Common myeloid progenitor, CD34-positive (primary cell): Measurements from ENCODE around the gene SLX9.

Source experiments
- CTCF ChIA-PET: fragments of 350-600 bp; sonication (Branson Sonifier 250); formaldehyde crosslinking; loops from one replicate; lab custom pipeline; 2021; ENCODE audit warnings: antibody characterized with exemption; lab: Charles Lee
- POLR2A ChIA-PET: fragments of 350-600 bp; sonication (Branson Sonifier 250); formaldehyde crosslinking; loops from one replicate; lab custom pipeline; 2021; ENCODE audit warnings: antibody characterized with exemption; lab: Charles Lee
- DNase-seq, 3 donors: peaks; one replicate each; pipeline versions ENCODE4 v3.0.0 to v3.0.0-alpha.2; 2013
- H3K27ac ChIP-seq, 2 experiments: 1 replicate in 1 of 2; 2 replicates in 1 of 2; pipeline ENCODE4 v1.7.0; 2013; ENCODE audit warnings: inconsistent platforms in 2 of 2, low read length in 2 of 2, mild to moderate bottlenecking in 2 of 2, low read depth in 1 of 2, moderate library complexity in 1 of 2; ENCODE audit not compliant: severe bottlenecking in 2 of 2, insufficient read depth in 1 of 2, poor library complexity in 1 of 2
- H3K27me3 ChIP-seq, 5 experiments: replicated peaks in 2 of 5; 1 replicate in 3 of 5; 2 replicates in 2 of 5; pipeline versions ENCODE4 v1.6.1 to v1.7.0; 2013; ENCODE audit warnings: low read length in 4 of 5, mild to moderate bottlenecking in 2 of 5, moderate library complexity in 2 of 5, inconsistent platforms in 1 of 5; ENCODE audit not compliant: insufficient read depth in 5 of 5, control insufficient read depth in 4 of 5
- H3K36me3 ChIP-seq, 4 experiments: 1 replicate in 2 of 4; 2 replicates in 2 of 4; pipeline versions ENCODE4 v1.6.1 to v1.7.0; 2013; ENCODE audit warnings: low read length in 3 of 4, control low read depth in 1 of 4, mild to moderate bottlenecking in 1 of 4; ENCODE audit not compliant: control insufficient read depth in 4 of 4, insufficient read depth in 4 of 4
- H3K4me1 ChIP-seq, 4 experiments: 1 replicate in 3 of 4; 2 replicates in 1 of 4; pipeline versions ENCODE4 v1.6.1 to v1.7.1; 2013; ENCODE audit warnings: low read length in 3 of 4, mild to moderate bottlenecking in 3 of 4, control low read depth in 1 of 4, inconsistent platforms in 1 of 4, moderate library complexity in 1 of 4; ENCODE audit not compliant: control insufficient read depth in 4 of 4, insufficient read depth in 4 of 4; ENCODE audit errors: control extremely low read depth in 1 of 4
- H3K4me3 ChIP-seq, 7 experiments: 1 replicate in 4 of 7; 2 replicates in 3 of 7; pipeline versions ENCODE4 v1.5.1 to v1.7.0; 2013; ENCODE audit warnings: mild to moderate bottlenecking in 7 of 7, low read length in 6 of 7, moderate library complexity in 6 of 7, inconsistent platforms in 2 of 7, low read depth in 2 of 7, control low read depth in 1 of 7; ENCODE audit not compliant: insufficient read depth in 4 of 7, control insufficient read depth in 1 of 7; ENCODE audit errors: extremely low read depth in 1 of 7
- H3K9me3 ChIP-seq, 5 experiments: 1 replicate in 4 of 5; 2 replicates in 1 of 5; pipeline versions ENCODE4 v1.6.1 to v1.7.1; 2013; ENCODE audit warnings: low read length in 4 of 5, mild to moderate bottlenecking in 2 of 5, inconsistent platforms in 1 of 5, low read depth in 1 of 5, moderate library complexity in 1 of 5; ENCODE audit not compliant: control insufficient read depth in 4 of 5, insufficient read depth in 2 of 5; ENCODE audit errors: control extremely low read depth in 1 of 5
- WGBS: methylation state at CpG from one replicate; pipeline ENCODE4 v1.1.5; 2013; ENCODE audit not compliant: insufficient coverage; 5-methylcytosine and 5-hydroxymethylcytosine counted together

The SLX9 gene

GRCh38 chr21:44992608-44993031 lies 52.8 kb downstream of the SLX9 start:
- Histone ChIP-seq H3K36me3 (no peaks in the 10 kb centered on the region), H3K4me1 (peaks cover 0 to 7% (median 0%) of the 10 kb centered on the region in 4 experiments), H3K27me3 (no peaks in the 10 kb centered on the region), H3K27ac (no peak overlapping the region), H3K9me3 (no peaks in the 10 kb centered on the region), H3K4me3 (no peak overlapping the region)
- ChIA-PET POLR2A (no interaction called here), CTCF (no interaction called here)
- WGBS: 91% methylated on average over 12 of the region's 13 CpGs
- no peak for DNase-seq

GRCh38 chr21:44993321-44994046 lies 53.7 kb downstream of the SLX9 start:
- H3K4me3 ChIP-seq: no peak overlapping the region
- no peak overlapping the region for H3K27ac ChIP-seq
- H3K9me3 ChIP-seq: no peaks in the 10 kb centered on the region
- no peaks in the 10 kb centered on the region for H3K36me3 ChIP-seq
- POLR2A ChIA-PET: interaction anchor here (0.6 kb wide), 1 partner anchor 610 kb away, joined by 3 read pairs; no protein-coding TSS in a partner anchor
- 96% methylated on average over 9 of the region's 20 CpGs for WGBS
- CTCF ChIA-PET: no interaction called here
- DNase-seq: no peak
- H3K4me1 ChIP-seq: peaks cover 0 to 7% (median 0%) of the 10 kb centered on the region in 4 experiments
- H3K27me3 ChIP-seq: no peaks in the 10 kb centered on the region

GRCh38 chr21:44994047-44994694 lies 54.3 kb downstream of the SLX9 start:
- DNase-seq: no peak
- Histone ChIP-seq H3K9me3 (no peaks in the 10 kb centered on the region), H3K27ac (no peak overlapping the region), H3K4me3 (no peak overlapping the region), H3K27me3 (peaks cover 0 to under 1% (median 0%) of the 10 kb centered on the region in 5 experiments), H3K4me1 (peaks cover 0 to 6% (median 0%) of the 10 kb centered on the region in 4 experiments), H3K36me3 (no peaks in the 10 kb centered on the region)
- 95% methylated on average over 18 of the region's 24 CpGs for WGBS
- CTCF ChIA-PET: interaction anchor here (1.9 kb wide), 1 partner anchor 146 kb away, joined by 5 read pairs; no protein-coding TSS in a partner anchor
- POLR2A ChIA-PET: no interaction called here

GRCh38 chr21:44994695-44995342 lies 55.0 kb downstream of the SLX9 start:
- WGBS: 96% methylated on average over 8 of the region's 15 CpGs
- no peak for DNase-seq
- Histone ChIP-seq H3K4me1 (peaks cover 0 to 4% (median 0%) of the 10 kb centered on the region in 4 experiments), H3K27ac (no peak overlapping the region), H3K27me3 (peaks cover 0 to 4% (median 0%) of the 10 kb centered on the region in 5 experiments), H3K36me3 (no peaks in the 10 kb centered on the region), H3K4me3 (no peak overlapping the region), H3K9me3 (no peaks in the 10 kb centered on the region)
- ChIA-PET POLR2A (no interaction called here), CTCF (interaction anchor here (1.9 kb wide), 1 partner anchor 146 kb away, joined by 5 read pairs; no protein-coding TSS in a partner anchor)

GRCh38 chr21:44995343-44995941 lies 55.6 kb downstream of the SLX9 start:
- POLR2A ChIA-PET: no interaction called here
- Histone ChIP-seq H3K9me3 (no peaks in the 10 kb centered on the region), H3K4me1 (peaks cover 0 to 4% (median 0%) of the 10 kb centered on the region in 4 experiments), H3K4me3 (no peak overlapping the region), H3K27me3 (peaks cover 0 to 4% (median 0%) of the 10 kb centered on the region in 5 experiments), H3K27ac (no peak overlapping the region), H3K36me3 (no peaks in the 10 kb centered on the region)
- DNase-seq: no peak
- 94% methylated on average over 17 of the region's 23 CpGs for WGBS
- CTCF ChIA-PET: interaction anchor here (1.9 kb wide), 1 partner anchor 145 kb away, joined by 5 read pairs; no protein-coding TSS in a partner anchor

GRCh38 chr21:44996096-44996495 lies 56.3 kb downstream of the SLX9 start:
- no peak overlapping the region for H3K27ac ChIP-seq
- H3K4me3 ChIP-seq: no peak overlapping the region
- H3K4me1 ChIP-seq: no peaks in the 10 kb centered on the region
- ChIA-PET POLR2A (no interaction called here), CTCF (interaction anchor here (0.8 to 1.9 kb wide), 2 partner anchors 10 to 144 kb away, joined by 3 to 5 read pairs; no protein-coding TSS in a partner anchor)
- peaks cover 0 to 4% (median 0%) of the 10 kb centered on the region in 5 experiments for H3K27me3 ChIP-seq
- no peak for DNase-seq
- WGBS: 95% methylated on average over 10 of the region's 10 CpGs
- no peaks in the 10 kb centered on the region for H3K9me3 ChIP-seq
- no peaks in the 10 kb centered on the region for H3K36me3 ChIP-seq
